Hematopoietic multipotent progenitor cell treated with erythropoietin and hydrocortisone succinate and interleukin-3 and kit ligand, for 4 days (in vitro differentiated cells): ENCODE data around the gene LRP1-AS.
"Not testable (repeated sequence)": the region's sequence is repeated elsewhere in the genome, so short reads cannot be mapped to it uniquely, and the experiment has no call there.

Experiments used
- DNase-seq: peaks from one replicate; pipeline ENCODE4 v3.0.0-alpha.2; 2015

The LRP1-AS gene

DNA sequence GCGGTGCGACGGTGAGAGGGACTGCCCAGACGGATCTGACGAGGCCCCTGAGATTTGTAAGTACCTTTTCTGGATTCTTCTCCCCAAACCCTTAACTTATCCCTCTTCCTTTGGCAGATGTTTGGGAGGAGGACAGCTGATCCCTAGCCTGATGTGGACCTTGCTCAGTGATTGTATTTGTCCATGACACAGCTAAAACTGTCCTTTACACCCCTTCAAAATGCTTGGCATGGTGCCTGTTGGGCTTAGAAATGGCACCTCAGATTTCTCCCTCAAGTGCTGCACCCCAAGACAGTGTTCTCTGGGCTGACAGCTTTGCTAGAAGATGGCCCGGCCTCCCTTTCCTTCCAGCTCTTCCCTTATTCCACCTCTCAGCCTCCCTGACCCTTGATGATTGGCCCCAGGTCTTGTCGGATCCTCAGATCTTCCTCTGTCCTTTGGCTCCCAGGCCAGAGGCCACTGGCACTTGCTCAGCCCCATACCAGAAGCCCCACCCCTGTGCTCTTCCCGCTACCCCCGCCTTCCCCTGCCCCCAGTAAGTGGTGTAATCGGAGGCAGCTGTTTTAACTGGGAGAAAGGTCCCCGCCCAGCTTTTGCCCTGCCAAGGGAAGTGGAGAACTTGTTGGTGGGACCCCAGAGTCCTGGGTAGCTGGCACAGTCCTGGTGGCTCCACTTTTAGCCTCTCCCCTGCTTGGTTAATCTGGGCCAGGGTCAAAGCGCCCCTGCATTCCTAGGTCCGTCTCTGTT, 8.7 kb downstream of the LRP1-AS start:
- peak; percentile 59 for DNase-seq

DNA sequence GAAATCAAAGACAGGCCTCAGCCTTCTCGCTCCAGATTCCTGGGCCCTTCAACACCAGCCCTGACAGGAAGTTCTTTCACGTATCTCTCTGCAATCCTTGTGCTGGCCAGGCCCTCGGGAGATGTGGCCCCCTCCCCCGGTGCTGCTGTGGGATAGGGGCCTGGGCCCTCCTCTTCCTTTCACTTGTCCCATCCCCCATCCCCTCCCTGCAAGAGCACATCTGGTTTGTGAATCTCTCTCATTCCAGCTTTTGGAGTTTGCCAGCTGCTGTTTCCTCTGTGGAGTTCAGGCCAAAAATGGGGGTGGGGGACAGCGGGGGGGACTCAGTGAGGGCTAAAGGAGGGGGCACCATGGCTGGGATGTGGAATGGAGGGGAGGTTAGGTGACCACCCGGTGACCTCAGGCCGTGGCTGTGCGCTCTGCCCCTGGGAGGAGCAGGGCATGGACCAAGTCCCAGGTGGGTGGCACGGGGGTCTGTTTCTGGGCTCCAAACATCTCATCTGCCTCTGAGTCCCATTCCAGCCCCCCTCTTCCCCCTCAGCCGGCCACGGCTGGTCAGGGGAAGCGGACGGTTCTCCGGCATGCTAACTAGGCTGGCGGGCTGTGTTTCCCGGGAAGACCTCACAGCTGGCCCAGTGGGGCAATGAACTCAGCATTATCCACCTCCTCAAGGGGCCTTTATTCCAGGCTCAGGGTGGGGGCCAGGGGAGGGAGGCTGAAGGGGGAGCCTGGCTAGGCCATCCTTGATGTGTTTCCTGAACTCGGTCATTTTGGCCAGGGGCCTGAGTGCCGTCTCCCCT, 11.7 kb downstream of the LRP1-AS start:
- DNase-seq, result no peak

DNA sequence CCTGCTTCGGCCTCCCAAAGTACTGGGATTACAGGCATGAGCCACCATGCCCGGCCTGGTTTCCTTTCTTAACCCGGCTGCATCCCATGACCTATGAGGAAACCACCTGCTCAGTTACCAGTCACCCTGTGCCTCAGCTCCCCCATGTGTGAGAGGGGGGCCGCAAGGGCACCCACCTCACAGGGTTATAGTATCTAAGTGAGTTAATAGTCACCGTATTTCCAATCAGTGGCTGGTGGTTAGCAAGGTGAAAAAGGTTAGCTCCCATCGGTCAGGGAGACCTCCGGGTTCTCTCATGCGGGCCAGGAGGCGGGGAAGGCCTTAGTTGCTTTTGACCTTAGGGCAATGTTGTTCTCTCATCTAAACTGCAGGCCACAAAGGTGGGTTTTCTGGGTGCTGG, 12.5 kb downstream of the LRP1-AS start:
- no peak for DNase-seq

DNA sequence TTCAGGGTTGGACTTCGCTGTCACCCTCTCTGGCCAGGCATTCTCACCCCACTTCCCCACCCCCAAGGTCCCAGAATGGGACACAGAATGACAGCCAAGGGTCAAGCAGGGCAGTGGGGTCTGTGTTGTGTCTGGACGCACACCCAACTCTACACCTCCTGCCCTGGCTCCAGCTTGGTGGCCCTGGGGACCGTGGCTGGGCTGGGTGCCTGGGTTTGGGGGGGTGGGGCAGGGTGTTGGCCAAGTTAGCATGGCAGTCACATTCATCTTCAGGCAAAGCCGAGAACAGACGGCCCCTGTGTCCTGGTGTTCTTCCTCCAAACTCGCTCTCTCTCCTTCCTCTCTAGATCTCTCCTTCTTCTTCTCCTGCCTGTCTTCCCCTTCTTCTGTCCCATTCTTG, 13.5 kb downstream of the LRP1-AS start:
- DNase-seq, result no peak

DNA sequence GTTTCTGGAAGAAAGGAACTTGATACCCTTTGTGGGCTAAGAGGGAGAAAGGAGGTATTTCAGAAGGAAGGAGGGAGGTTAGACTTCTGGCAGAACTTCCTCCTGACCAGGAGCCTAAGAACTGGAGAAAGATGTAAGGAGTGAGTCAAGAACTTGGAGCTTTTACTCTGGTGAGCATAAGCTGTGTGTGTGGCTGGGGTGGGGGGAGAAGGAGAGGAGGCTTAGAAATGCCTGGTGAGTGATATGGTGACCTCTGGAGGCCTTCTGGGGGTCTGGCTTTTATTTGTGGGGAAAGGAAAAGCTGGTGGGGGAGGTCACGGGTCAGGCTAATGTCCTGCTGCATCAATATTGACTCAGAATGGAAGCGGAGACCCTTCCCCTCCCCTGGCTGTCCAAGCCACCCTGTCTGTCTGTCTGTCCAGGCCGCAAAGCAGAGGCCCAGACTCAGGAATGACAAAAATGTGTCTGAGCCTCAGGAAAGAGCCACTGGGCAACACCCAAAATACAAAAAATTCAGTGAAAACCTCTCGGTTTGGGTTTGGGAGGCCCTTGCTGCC, 14.3 kb downstream of the LRP1-AS start:
- DNase-seq, result no peak

DNA sequence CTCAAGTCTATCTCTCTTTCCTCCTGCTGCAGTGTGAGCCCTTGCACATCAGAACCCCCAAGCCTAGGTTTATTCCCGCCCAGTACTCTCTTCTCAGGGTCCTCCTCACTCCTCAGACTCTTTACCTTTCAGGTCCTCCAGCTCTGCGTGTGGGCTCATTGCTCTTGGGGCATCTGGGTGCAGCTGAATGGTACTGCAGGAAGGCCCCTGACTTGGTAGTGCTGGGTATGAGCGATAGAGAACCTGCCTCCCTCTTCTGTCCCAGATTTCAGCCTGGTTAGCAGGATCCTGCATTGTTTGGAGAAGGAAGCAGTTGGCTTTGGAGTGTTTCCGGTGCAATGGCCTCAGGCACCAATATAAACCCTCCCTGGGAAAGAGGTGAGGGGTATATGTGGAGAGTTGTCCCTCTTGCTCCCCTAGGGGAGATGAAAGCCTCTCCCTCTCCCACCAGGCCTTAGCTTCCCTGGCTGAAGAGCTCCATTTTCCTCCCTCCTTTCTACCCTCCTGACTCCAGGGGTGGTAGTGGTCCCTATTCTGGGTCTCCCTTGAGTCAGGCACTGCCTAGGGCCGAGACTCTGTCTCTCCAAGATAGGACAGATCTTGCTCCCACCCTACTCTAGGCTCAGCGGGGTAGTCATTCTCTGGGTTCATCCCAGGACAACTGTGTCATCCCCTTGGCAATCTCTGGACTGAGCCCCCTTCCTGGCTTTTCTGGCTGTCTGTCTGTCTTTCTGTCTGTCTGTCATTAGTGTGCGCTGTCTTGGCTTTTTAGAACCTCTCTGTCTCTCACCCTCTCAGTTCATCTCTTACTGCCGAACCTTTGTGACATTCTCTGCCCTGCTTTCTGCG, 15.3 kb downstream of the LRP1-AS start:
- DNase-seq, result no peak

DNA sequence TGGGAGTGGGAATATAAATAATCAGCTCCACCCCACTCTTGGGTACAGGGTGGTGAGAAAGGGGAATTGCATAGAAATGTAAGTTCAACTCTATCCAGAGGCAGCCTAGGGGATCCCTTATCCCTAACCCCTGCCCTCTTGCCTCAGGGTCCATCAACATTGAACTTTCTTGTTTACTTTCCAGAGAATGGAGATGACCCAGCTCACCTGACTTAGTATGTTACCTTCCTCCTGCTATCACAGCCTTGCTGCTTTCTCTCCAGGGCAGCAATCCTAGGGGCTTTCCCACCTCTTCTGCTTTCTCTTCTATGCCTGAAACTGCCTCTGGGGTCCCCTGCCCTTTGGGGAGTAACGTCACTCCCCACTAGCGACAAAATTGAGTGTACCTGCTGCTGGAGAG, 16.5 kb downstream of the LRP1-AS start:
- DNase-seq, result no peak

DNA sequence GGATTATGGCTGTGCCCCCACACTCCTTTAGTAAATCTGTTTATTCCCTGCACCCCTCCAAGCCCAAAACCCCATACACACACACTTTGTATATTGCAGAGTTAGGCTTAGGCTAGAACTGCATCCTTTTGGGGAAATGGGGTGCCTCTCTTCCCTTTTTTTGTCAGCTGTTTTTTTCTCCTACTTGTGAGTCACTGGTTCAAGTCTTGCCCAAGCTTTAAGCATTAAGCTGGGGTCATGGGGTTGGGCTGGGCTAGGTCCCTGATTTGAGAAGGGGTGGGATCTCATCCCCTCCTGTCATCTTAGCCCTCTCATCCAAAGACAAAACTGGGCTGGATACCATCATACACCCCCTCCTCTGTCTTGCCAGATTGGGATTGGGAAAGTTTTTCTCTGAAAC, 17.5 kb downstream of the LRP1-AS start:
- peak; percentile 41 for DNase-seq

DNA sequence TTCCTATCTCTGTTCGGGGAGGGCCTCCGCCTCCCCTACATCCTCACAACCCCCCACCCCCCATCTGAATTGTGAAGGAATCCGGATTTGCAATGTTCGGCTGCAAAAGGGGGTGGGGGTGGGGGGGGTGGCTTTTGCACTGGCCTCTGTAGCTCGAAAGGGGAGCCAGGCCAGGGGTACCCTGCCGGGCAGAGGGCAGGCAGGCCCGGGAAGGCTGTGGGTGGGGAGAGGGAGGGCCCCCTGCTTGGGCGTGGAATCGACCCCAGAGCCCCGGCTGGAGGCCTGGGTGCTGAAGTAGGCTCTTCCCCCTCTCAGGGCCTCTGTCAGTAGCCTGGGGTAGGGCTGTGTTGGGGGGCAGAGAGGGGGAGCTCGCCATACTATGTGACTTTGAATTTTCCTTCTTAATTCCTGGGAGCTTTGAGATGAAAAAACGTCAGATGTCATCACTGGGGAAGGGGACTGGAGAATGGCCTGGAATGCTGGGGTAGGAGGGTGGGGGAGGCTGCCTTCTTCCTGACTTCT, 18.0 kb downstream of the LRP1-AS start:
- no peak for DNase-seq

DNA sequence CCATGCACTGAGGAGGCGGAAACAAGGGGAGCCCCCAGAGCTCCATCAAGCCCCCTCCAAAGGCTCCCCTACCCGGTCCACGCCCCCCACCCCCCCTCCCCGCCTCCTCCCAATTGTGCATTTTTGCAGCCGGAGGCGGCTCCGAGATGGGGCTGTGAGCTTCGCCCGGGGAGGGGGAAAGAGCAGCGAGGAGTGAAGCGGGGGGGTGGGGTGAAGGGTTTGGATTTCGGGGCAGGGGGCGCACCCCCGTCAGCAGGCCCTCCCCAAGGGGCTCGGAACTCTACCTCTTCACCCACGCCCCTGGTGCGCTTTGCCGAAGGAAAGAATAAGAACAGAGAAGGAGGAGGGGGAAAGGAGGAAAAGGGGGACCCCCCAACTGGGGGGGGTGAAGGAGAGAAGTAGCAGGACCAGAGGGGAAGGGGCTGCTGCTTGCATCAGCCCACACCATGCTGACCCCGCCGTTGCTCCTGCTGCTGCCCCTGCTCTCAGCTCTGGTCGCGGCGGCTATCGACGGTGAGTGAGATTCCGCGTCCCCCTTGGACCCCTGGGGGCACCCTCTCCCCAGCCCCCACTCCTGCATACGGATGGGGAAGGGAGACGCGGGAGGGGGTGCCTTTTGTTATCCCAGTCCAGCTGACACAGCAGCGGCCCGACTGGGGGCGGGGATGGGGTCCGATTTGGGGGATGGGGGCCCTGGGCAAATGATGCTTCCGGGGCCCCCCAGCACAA, 18.7 kb downstream of the LRP1-AS start:
- DNase-seq, result no peak

DNA sequence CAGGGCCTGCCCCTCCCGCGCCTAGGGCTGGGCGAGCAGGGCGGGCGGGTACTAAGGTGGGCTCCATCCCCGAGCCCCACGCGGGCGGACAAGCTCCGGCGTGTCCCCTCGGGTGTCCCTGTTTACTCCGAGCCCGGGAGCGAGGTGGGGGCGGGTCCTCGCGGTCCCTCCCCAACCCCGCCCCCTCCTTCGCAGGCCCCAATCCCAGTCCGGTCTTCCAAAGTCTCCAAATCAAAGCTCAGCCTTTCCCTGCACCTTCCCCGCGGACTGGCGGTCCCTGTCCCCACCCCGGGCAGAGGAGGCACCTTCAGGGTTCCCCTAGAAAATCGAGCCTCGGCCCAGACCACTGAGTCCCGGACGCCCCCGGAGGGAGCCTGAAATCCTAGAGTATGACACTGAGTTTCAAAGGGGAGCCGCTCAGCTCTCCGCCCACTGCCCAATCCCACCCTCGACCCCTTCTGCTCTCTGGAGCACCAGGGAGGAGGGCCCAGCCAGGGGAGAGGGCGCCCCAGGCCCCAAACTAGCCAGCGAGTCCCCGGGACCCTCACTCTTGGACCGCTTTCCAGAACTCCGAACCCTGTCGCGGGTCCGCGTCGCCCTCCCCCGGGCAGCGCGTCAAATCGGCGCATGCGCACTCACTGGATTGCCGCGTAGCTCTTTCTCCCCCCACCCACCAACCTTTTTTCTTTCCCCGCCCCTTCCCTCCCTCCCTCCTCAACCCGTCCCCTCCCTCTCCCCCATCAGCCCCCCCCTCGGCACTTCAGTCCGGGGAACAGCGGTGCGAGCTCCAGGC, 19.5 kb downstream of the LRP1-AS start, which contains the start of gene LRP1:
LRP1 (plus strand) TSS at position 758 of the 793 bp plus-strand sequence. CDS start 482 bp downstream, outside the sequence.
- peak; percentile 60 for DNase-seq

DNA sequence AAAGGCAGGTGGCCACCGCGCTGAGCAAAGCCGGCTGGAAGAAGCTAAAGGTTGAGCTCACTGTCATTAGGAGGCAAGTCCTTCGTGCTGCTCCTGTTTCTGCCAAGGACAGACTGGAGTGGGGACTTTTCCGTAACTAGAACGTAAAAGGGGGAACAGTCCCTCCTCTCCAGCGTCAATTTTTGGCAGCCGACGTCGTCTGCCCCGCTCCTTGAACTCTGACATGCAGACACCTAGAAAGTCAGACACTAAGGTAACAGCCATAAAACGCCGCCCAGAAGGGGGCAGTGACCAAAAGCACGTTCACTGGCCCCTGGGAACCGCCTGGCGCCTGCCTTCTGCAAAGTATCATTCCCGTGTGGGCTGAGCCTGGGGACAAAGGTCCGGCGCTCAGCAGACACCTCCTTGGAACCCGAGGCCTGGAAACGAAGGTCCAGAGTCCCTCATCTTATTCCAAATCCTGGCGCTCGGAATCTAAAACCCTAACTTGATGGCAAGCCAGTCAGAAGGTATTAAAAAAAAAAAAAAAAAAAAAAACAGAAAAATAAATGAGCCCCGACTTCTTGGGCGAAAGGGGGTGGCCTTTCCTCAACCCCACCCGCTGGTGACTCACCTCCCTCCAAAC, 20.2 kb downstream of the LRP1-AS start:
- DNase-seq, result peak; percentile 66

DNA sequence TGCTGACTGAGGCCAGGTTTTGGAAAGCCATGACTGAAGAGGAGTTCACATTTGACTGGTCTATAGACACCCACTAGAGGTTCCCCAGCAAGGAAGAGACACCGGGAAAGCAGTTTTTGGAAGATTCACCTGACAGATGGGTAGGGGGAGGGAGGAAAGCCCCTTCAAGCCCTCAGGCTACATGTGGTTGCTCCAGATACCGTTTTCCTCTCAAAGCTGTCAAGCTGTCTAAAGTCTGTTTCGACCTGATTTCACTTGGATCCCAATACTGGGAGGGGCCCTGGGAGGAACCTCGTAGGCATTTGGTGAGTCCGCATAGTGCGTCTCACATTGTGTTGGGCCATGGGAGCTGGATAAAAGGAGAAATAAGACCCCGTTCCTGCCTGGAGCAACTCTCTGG, 20.9 kb downstream of the LRP1-AS start:
- no peak for DNase-seq

DNA sequence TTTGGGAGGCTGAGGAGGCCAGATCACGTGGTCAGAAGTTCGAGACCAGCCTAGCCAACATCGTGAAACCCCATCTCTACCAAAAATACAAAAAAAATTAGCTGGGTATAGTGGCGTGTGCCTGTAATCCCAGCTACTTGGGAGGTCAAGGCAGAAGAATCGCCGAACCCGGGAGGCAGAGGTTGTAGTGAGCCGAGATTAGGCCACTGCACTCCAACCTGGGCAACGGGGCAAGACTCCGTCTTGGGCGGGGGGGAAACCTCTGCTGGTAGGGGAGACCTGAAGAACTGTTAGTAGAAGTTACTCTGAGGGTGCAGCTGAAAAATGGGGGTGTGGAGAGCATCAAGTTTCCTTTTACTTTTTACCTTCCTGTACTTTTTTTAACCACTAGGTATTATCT, 21.4 kb downstream of the LRP1-AS start:
- DNase-seq, result no peak

DNA sequence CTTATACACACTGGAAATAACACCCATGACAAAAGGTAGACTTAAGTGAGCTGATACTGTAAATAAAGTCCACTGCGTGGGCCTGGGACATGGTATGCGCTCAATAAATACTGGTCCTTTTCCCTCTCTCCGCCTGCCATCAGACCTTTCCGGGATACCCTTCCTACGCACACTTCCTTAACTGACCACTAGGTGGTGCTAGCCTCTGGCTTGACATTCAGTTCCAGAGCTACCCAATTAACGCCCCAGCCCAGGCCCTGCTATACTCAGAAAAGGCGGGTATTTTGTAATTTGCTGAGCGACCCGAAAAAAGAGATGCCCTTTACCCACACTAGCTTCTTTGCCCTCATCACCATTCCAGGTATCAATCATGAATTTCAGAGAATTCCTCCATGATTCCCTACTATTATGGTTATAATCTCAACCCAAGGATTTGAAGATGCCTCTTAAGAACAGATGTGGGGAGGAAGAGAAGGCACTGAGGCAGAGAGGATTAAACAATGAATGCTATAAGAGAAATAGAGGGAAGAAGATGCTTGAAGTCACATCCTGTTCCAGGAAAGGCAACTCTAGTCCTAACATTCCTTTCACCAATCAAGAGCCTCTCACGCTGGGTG, 23.1 kb downstream of the LRP1-AS start:
- peak; percentile 90 for DNase-seq

DNA sequence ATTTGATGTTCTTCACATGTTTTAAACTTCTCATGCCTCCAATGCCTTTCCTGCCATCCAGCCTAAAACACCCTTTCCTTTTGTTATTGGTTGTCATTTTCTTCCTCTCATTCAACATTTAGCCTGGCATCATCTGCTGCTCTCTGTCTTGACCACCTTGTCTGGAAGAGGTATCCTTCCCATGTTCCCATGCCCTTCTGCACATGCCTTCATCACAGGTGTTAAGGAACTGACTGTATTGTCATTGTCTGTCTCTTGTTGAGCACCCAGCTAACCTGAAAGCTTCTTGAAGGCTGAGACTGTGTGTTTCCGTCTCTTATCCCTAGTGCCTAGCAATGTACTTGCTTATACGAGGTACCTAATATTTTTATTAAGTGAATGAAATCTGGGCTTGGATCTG, 23.6 kb downstream of the LRP1-AS start:
- no peak for DNase-seq

DNA sequence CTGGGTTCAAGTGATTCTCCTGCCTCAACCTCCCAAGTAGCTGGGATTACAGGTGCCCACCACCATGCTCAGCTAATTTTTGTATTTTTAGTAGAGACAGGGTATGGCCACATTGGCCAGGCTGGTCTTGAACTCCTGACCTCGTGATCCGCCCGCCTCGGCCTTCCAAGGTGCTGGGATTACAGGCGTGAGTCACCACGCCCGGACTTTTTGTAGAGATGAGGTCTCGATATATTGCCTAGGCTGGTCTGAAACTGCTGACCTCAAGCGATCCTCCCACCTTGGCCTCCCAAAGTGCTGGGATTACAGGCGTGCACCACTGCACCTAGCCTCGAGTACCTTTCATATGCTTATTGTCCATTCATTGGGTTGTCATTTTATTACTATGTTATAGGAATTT, 26.7 kb downstream of the LRP1-AS start:
- DNase-seq, result not testable (repeated sequence)

DNA sequence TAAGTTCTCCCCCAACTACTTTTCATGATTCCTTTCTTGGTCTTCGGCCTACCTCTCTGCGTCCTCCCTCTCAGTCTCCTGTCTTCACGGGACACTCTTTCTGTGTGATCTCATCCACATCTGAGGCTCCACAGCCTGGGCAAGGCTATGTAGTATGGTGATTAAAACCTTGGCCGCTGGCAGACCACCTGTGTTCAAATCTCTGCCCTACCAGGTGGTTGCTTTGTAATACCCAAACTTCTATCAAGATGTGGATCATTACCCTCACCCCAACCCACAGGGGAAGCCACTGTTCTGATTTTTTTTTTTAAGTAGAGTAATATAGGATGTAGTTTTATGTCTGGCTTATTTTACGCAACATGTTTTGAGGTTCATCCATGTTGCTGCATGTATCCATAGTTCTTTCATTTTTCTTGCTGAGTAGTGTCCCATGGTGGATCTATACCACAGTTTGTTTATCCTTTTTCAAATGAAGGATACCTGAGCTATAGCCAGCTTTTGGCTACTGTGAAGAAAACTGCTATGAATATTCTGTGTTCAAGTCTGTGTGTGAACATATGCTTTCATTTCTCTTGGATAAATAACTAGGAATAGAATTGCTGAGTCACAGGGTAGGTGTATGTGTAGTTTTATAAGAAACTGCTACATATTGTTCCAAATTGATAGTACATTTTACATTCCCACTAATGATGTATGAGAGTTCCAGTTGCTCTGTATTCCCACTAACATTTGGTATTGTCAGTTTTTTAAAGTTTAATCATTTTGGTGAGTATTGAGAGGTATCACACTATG, 27.9 kb downstream of the LRP1-AS start:
- DNase-seq, result no peak

DNA sequence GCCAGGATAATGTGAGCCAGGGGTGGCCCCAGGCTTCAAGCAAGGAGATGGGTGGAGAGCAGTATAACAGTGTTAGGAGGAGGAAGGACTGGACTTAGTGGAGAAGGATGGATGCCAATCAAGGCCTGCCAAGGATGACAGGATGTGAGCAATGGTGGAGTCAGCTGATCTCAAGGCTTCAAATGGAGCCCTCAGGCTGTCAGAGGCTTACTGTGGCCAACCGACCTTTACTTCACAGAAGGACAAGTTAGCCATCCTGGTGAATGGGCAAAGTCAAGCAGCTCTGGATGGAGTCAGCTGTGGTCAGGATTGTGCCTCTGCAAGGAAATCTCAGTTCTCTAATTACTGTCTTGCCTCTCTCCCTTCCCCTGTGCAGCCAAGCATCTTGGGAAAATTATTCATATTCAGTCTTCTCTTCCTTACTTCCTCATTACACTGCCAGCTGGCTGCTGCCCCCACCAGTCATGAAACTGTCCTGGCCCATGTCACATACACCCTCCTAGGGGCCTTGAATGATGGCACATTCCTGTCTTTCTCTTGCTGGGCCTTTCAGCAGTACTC, 28.6 kb downstream of the LRP1-AS start:
- no peak for DNase-seq
